ENCODE measurements around the gene BMP7.

Gene BMP7

GRCh38 chr20:57139342-57140093, 126.9 kb downstream of the BMP7 start:
- DNase-seq, result no peak

DNA sequence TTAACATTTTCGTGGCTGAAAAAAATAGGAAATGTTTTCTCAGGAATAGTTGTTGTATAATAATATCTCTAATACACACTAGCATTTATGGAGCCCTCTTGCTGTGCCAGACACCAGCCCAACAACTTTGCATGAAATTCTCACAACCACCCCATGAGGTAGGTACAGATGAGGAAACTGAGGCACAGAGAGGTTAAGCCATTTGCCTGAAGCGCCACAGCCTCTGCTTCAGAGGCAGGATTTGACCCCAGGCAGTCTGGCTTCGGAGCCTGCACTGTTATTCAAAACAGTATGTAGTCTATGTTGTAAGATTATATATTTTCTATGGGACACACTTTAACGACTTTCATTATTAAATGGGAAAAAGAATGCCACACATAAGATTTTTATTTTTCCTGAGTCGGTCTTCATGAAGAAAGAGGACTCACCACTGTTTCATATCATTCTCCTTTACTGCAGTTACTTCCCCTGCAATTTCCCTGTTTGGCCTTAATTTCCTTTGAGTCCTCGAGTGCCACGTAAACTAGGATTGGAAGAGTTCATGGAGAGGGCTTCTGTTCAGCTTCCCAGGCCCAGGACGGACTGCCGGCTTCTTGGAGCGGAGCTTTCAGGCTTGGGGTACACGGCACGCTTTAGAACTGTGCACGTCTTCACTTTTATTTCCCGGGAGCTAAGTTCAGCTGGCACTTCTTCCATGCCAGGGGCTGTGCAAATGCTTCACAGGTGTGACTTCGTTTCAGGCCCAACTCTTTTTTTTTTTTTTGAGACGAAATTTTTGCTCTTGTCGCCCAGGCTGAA, 128.0 kb downstream of the BMP7 start:
- DNase-seq, result no peak

- no peak for DNase-seq
Observed at GRCh38 chr20:57137676-57138075, 128.8 kb downstream of the BMP7 start.

- DNase-seq, result no peak
Observed at GRCh38 chr20:57136734-57137133, 129.7 kb downstream of the BMP7 start.

DNA sequence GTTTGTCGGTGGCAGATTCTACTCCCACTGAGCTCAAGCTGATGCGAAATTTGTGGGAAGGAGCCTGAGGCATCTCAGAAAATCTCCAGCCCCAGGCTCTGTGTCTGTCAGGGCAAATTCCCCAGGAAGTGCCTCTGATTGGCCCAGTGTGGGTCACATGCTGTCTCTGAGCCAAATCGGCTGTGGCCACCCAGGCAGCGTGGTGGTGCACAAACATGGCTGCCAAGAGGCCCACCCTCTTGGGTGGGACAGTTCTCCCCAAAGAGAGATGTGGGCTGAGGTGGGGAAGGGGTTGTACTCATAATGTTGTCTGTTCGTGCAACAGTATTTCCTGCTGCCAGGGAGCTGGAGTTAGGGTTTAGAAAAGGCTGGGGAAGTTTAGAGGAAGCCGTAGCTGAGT, 130.6 kb downstream of the BMP7 start:
- no peak for DNase-seq

- DNase-seq, result no peak
Observed at GRCh38 chr20:57134804-57135203, 131.6 kb downstream of the BMP7 start.

GRCh38 chr20:57133926-57134650, 132.4 kb downstream of the BMP7 start:
- no peak for DNase-seq

DNA sequence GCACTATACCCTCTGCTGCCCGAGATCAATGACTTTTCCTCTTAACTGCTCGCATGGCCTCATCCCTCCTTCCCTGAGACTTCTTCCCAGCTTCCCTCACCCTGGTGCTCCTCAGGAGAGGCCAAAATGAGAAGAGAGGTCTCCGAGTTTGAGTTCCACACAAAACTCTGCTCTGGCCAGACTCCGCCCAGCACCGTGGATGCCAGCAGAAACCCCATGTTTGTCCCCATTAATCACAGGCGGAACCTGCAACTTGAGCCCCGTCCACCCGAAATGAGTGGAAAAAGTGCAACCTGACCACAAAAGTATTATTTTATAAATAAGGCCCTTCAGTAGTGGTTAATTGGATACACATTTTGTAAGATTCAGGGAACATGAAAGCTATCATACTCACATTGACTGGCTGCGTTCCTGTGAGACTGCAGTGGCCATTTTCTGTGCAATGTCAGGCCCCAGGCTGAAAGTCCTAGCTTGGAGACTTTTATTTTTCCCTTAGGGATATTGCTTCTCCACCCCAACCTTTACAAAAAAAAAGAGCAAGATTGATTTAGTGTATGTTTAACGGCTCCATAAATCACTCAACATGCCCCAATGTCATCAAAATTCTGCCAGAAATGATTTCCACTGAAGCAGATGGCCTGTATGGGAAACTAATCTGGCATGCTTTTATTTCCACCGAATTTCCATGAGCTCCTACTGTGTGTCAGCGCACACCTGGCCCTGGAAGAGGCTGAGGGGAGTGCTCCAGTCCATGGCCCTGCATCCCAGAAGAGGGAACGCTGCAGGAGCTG, 134.6 kb downstream of the BMP7 start:
- DNase-seq, result no peak

DNA sequence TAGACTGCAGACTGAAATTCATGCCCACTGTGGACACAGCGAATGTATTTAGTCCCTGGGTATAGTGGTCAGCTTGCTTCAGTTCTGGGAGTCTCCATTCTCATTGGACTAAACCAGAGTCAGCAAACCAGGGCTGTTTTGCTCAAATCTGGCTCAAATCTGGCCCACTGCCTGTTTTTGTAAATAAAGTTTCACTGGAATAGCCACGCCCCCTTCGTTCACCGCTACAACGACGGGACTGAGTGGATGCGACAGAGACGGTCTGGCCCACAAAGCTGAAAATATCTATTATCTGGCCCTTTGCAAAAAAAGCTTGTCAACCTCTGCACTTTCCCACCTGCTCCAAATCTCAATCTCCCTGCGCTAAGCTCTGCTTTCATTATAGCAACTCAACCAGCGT, 135.4 kb downstream of the BMP7 start:
- no peak for DNase-seq

DNA sequence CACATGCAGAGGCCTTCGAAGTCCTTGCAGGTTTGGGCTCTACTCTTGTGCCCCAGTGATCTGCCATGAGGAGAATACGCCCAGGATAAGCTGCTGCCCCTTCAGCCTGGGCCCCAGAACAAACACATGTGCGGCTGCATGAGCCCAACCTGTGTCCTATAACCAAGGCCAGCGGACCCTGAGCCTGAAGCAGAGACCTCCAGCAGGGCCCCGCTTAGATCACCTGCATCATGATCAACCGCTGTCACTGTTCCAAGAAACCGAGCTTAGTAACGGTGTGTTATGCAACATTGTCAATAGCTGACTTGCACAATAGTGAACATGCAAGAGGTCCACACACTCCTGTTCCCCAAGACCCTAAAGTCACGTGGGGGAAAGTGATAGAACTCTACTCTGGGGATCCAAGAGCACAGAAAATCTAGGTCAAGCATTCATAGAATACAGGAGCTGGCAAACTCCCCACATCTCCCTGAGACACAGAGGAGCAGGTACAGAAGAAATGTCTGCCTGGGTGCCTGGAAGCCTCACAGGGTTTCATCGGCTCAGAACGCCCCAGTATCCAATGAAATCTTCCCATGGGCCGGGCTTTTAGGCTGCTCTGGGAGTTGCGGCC, 136.2 kb downstream of the BMP7 start:
- DNase-seq, result no peak

- no peak for DNase-seq
Observed at GRCh38 chr20:57129303-57129702, 137.1 kb downstream of the BMP7 start.

GRCh38 chr20:57128044-57128757, 138.2 kb downstream of the BMP7 start:
- no peak for DNase-seq

- DNase-seq, result no peak
Observed at GRCh38 chr20:57126481-57127092, 139.9 kb downstream of the BMP7 start.

DNA sequence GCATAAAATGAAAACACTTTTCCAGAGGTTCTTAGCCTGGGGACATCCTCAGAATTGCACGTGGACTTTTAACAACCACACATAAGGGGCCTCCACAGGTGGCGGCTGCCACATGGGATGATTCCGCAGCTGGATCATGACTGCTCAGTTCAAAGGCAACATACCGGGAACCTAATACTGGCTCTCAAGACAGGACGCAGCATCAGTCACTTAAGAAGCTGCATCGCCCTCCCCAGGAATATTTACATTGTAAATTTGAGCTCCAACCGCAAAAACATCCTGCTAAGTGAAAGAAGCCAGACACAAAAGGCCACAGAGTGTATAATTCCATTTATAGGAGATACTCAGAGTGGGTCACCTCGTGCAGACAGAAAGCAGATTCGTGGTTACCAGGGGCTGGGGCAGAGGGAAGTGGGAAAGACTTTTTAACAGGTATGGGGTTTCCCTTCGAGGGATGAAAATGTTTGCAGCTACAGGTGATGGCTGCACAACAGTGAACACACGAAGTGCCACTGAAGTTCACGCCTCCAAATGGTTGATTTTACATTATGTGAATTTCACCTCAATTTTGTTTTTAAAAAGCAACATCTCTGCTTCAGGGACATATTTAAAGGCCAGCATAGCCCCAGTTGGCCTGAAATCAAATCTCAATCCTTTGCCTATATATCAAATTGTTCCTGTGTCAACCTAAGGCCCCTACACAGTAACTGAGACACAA, 141.5 kb downstream of the BMP7 start:
- DNase-seq, result no peak

DNA sequence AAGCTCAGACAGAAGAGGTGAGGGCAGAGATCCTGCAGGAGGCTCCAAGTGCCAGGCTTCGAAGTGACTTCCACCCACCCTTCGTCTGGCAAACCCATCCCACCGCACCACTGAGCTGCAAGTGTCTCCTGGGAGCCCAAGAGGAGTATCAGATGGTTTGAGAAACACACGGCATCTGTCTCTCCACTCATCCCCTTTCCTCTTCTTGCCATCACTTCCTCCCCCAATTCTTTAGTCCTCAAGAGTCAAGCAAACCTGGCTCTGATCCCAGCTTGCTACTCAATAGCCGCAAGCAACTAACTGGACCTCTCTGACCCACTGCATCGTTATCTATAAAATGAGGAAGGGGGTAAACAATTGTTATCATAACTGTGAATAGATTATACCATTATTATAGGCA, 142.1 kb downstream of the BMP7 start:
- DNase-seq, result no peak

GRCh38 chr20:57123504-57123903, 142.9 kb downstream of the BMP7 start:
- no peak for DNase-seq

GRCh38 chr20:57122536-57123489, 143.6 kb downstream of the BMP7 start:
- no peak for DNase-seq

- no peak for DNase-seq
Observed at GRCh38 chr20:57118964-57119363, 147.5 kb downstream of the BMP7 start.
